GM12872 (cell line): ENCODE results near the gene POR.
A peak's percentile ranks its signal among the peaks of the same experiment; 100 is the strongest.

ENCODE experiments used
- CTCF ChIP-seq: IDR thresholded peaks from 3 replicates; pipeline ENCODE4 v1.5.1; 2011; ENCODE audit warnings: low read depth, mild to moderate bottlenecking, low read length, moderate library complexity; ENCODE audit not compliant: insufficient read depth

Gene POR

GRCh38 chr7:75971961-75972763, 57.2 kb downstream of the POR start:
- peak; percentile 23; the same call in 1 of the 3 replicates for TF ChIP-seq CTCF

- TF ChIP-seq CTCF, result no peak
Measured at GRCh38 chr7:75977743-75978142, 62.8 kb downstream of the POR start.

GRCh38 chr7:75979759-75980429, 64.9 kb downstream of the POR start:
- no peak for TF ChIP-seq CTCF

- TF ChIP-seq CTCF, result no peak
Measured at GRCh38 chr7:75980430-75981202, 65.7 kb downstream of the POR start.

GRCh38 chr7:75981203-75981452, 66.2 kb downstream of the POR start:
- TF ChIP-seq CTCF, result no peak

- TF ChIP-seq CTCF, result no peak
Measured at GRCh38 chr7:75981453-75982305, 66.7 kb downstream of the POR start.
